ENCODE data around the gene KRTAP12-3.

DNA sequence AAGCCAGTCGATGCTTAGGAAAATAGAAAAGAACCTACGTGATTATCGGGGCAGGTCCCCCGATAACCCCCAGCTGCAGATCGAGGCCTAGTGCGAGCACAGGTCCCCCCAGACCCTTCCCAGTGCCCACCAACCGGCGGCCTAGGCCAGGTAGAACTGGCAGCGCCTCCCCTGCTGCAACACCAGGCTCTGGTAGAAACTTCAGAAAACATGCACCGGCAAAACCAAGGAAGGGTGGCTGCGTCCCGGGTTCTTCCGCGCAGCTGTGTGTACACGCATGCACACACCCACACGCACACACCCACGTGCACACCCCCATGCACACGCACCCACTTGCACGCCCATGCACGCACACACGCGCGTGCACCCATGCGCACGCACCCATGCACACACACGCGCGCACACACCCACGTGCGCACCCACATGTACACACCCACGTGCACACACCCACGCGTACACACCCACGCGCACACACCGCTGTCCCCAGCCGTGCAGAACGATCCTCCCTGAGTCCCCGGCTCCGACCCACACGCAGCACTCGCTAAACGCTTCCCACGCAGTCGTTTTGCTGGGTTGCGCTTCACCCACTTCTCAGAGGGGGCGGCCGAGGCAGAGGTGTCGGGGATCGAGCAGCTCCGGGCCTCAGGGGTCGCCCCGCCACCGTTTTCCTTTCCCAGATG, 48.4 kb downstream of the KRTAP12-3 start:
- TF ChIP-seq, protein P1, sequence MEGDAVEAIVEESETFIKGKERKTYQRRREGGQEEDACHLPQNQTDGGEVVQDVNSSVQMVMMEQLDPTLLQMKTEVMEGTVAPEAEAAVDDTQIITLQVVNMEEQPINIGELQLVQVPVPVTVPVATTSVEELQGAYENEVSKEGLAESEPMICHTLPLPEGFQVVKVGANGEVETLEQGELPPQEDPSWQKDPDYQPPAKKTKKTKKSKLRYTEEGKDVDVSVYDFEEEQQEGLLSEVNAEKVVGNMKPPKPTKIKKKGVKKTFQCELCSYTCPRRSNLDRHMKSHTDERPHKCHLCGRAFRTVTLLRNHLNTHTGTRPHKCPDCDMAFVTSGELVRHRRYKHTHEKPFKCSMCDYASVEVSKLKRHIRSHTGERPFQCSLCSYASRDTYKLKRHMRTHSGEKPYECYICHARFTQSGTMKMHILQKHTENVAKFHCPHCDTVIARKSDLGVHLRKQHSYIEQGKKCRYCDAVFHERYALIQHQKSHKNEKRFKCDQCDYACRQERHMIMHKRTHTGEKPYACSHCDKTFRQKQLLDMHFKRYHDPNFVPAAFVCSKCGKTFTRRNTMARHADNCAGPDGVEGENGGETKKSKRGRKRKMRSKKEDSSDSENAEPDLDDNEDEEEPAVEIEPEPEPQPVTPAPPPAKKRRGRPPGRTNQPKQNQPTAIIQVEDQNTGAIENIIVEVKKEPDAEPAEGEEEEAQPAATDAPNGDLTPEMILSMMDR (IDR thresholded peaks at IDR 0.05) = no peak
- no peak for TF ChIP-seq POLR2A (IDR thresholded peaks at IDR 0.05)

All from testis (tissue), 2 donors.